PFSK-1 (cell line): ENCODE results near the gene MYO7A.

Experiments used
- FOXP2 ChIP-seq: optimal IDR thresholded peaks from 2 replicates; pipeline ENCODE3; 2011; ENCODE audit warnings: borderline replicate concordance, control low read depth, inconsistent platforms; ENCODE audit not compliant: insufficient read depth; ENCODE audit errors: extremely low read length, extremely low read depth
- REST ChIP-seq, 2 experiments: IDR thresholded peaks; 2 replicates each; pipeline versions ENCODE4 v1.6.1 to v1.8.0; 2011 to 2012; ENCODE audit warnings: low read depth in 2 of 2, low read length in 2 of 2, control low read depth in 1 of 2, inconsistent platforms in 1 of 2, mild to moderate bottlenecking in 1 of 2, moderate library complexity in 1 of 2; ENCODE audit not compliant: insufficient read depth in 1 of 2

GRCh38 chr11:77124041-77124440 is 4.0 kb upstream of the MYO7A start:
- TF ChIP-seq FOXP2 (no peak), REST (IDR thresholded peaks at IDR 0.05; ENCODE audit: insufficient read depth in 1 of 2, low read depth in 2 of 2, low read length in 2 of 2) (no peak)
